Colonic mucosa (tissue), 4 donors: ENCODE measurements around the gene HIGD1B. TPM values are rescaled to one million over a fixed set of nuclear protein-coding genes. Genes with fewer than 3 reads are reported as not detected.
"Not testable (repeated sequence)": the region's sequence is repeated elsewhere in the genome, so short reads cannot be mapped to it uniquely, and the experiment has no call there.

ENCODE experiments used
- DNase-seq: peaks from one replicate; pipeline ENCODE4 v3.0.0-alpha.2; 2020
- H3K27ac ChIP-seq: fragments of 200-600 bp; one replicate; pipeline ENCODE4 v1.8.0; 2021
- H3K27me3 ChIP-seq: fragments of 200-600 bp; one replicate; pipeline ENCODE4 v1.8.0; 2021
- H3K36me3 ChIP-seq: fragments of 200-600 bp; one replicate; pipeline ENCODE4 v1.8.0; 2021
- H3K4me1 ChIP-seq: fragments of 200-600 bp; one replicate; pipeline ENCODE4 v1.8.0; 2021; ENCODE audit warnings: mild to moderate bottlenecking
- H3K4me3 ChIP-seq: fragments of 200-600 bp; one replicate; pipeline ENCODE4 v1.8.0; 2021
- H3K9ac ChIP-seq, 2 donors: one replicate each; pipeline ENCODE4 v1.7.0; 2013; ENCODE audit warnings: control low read depth in 2 of 2, low read depth in 2 of 2, low read length in 2 of 2
- H3K9me3 ChIP-seq: fragments of 200-600 bp; one replicate; pipeline ENCODE4 v1.8.0; 2021
- CTCF ChIP-seq: fragments of 200-600 bp; IDR thresholded peaks from one replicate; pipeline ENCODE4 v1.8.0; 2022; ENCODE audit warnings: antibody characterized with exemption, mild to moderate bottlenecking
- intact Hi-C: fragments of 100-400 bp; cut with DNase I; formaldehyde crosslinking; loops from one replicate; pipeline ENCODE4 v1.14.1; 2022
- total RNA-seq, 2 donors: library from RNA; stranded (reverse); fragmentation: NEBNext Ultra II Directional in 1 of 2; extraction: Animal tissue kit (Norgen Biotek cat#: 25700) in 1 of 2; gene quantifications; one replicate each; pipeline ENCODE4 v1.2.1, GENCODE V29; 2021
- donor health status: healthy.
- donor health status: DM: no; HTN: no; CAD: no.
- donor health status: DM: no; HTN: no; CAD: no.

Gene HIGD1B
- total RNA-seq, 2 donors from 2014 or later: 0.53 TPM; not detected in 1

DNA sequence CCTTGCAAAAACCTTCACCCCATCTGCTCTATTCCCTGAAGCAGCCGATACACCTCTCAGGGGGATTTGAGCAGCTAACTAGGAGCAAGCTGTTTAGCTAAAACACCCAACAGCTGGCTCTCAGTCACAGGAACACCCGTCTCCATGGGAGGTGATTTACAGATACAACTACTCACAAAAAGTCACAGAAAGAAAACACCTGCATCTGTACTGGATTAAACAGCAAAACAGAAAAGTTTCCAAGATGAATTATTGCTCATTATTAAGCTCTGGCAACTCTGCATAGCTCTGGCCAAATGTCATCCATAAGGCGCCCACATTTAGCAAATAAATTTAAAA, 39.9 kb upstream of the HIGD1B start:
- Histone ChIP-seq H3K9me3 (no peaks in the 10 kb centered on the region), H3K27me3 (no peaks in the 10 kb centered on the region), H3K4me3 (no peak overlapping the region), H3K9ac (no peak overlapping the region), H3K4me1 (no peaks in the 10 kb centered on the region), H3K36me3 (no peaks in the 10 kb centered on the region), H3K27ac (no peak overlapping the region)
- intact Hi-C loops: no loop called here
- TF ChIP-seq CTCF: no peak
- DNase-seq: no peak

- no peaks in the 10 kb centered on the region for H3K9me3 ChIP-seq
- no peaks in the 10 kb centered on the region for H3K27me3 ChIP-seq
- intact Hi-C loops: no loop called here
- no peak overlapping the region for H3K4me3 ChIP-seq
- H3K9ac ChIP-seq: no peak overlapping the region
- no peaks in the 10 kb centered on the region for H3K4me1 ChIP-seq
- no peak for DNase-seq
- TF ChIP-seq CTCF: no peak
- no peak overlapping the region for H3K27ac ChIP-seq
- no peaks in the 10 kb centered on the region for H3K36me3 ChIP-seq
Measured at GRCh38 chr17:44808156-44808555, 39.5 kb upstream of the HIGD1B start.

DNA sequence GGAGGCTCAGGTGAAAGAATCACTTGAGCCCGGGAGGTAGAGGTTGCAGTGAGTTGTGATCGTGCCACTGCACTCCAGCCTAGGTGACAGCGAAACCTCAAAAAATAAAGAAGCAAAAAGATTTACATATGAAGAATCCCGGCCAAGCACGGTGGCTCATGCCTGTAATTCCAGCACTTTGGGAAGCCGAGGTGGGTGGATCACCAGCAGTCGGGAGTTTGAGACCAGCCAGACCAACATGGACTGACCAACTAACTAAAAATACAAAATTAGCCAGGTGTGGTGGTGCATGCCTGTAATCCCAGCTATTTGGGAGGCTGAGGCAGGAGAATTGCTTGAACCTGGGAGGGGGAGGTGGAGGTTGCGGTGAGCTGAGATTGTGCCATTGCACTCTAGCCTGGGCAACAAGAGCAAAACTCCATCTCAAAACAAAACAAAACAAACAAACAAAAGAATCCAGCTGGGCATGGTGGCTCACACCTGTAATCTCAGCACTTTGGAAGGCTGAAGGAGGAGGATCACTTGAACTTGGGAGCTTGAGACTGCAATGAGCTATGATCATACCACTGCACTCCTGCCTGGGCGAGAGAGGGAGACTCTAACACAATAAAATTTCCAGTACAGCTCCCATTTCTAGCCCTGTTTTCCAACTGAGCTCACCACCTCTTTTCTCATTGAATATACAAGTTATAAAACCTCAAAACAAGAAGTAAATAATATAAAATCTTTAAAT, 38.9 kb upstream of the HIGD1B start:
- intact Hi-C loops, H3K4me1 ChIP-seq, H3K27me3 ChIP-seq, H3K9me3 ChIP-seq, H3K36me3 ChIP-seq, H3K9ac ChIP-seq, H3K27ac ChIP-seq, DNase-seq, H3K4me3 ChIP-seq: not testable (repeated sequence)

DNA sequence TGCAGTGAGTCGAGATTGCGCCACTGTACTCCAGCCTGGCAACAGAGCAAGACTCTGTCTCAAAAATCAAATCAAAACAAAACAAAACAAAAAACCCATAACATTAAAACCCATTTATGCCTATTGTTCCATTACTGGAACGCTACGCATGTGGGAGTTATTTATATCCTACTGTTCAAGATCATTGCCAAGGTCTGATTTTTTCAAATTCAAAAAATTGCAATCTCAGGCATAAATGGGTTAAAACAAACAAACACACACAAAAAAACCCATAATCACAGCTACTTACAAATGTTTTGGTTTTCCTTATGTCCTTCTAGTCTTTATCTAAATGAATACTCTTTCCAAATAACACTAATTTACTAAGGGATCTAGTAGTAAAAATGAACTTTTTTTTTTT, 35.4 kb upstream of the HIGD1B start:
- H3K4me1 ChIP-seq: no peaks in the 10 kb centered on the region
- no peaks in the 10 kb centered on the region for H3K9me3 ChIP-seq
- H3K4me3 ChIP-seq: no peak overlapping the region
- H3K27me3 ChIP-seq: no peaks in the 10 kb centered on the region
- DNase-seq: no peak
- H3K27ac ChIP-seq: no peak overlapping the region
- intact Hi-C loops: no loop called here
- H3K9ac ChIP-seq: no peak overlapping the region
- H3K36me3 ChIP-seq: no peaks in the 10 kb centered on the region
- no peak for TF ChIP-seq CTCF

GRCh38 chr17:44818508-44818907, 29.2 kb upstream of the HIGD1B start:
- H3K9ac ChIP-seq, H3K27me3 ChIP-seq, intact Hi-C loops, H3K9me3 ChIP-seq, H3K27ac ChIP-seq, H3K36me3 ChIP-seq, DNase-seq, H3K4me1 ChIP-seq, H3K4me3 ChIP-seq: not testable (repeated sequence)

DNA sequence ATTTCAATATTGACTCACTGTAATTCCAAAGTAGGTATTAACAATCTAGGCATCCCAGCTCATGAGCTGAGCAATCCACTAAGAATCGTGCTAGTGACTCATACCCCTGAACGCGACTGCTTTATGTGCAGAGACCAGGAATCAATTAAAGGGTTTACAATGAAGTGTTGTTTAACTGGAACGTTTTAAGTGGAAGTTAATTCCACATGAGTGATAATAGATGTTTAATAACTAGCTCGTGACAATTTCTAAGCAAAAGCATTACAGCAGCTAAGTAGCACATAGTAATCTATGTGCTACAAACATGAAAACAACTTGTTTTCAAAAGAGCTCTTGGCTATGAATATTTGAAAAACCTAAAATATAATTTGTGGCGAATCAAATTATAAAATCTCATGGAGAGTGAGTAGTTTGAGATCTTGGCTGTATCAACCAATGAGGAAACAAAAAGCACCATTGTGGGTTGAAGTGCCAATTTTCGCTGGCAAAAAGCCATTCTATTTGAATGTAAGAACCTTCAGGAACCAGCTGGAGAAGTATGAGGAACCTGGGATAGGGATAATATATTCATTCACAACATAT, 27.0 kb upstream of the HIGD1B start:
- Histone ChIP-seq H3K9me3 (no peaks in the 10 kb centered on the region), H3K36me3 (no peaks in the 10 kb centered on the region)

DNA sequence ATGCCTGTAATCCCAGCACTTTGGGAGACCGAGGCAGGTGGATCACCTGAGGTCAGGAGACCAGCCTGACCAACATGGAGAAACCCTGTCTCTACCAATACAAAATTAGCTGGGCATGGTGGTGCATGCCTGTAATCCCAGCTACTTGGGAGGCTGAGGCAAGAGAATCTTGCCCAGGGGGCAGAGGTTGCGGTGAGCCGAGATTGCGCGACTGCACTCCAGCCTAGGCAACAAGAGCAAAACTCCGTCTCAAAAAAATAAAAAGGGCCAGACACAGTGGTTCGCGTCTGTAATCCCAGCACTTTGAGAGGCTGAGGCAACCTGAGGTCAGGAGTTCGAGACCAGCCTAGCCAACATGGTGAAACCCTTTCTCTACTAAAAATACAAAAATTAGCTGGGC, 22.4 kb upstream of the HIGD1B start:
- H3K4me1 ChIP-seq, intact Hi-C loops, H3K4me3 ChIP-seq, H3K27ac ChIP-seq, H3K9me3 ChIP-seq, H3K9ac ChIP-seq, H3K36me3 ChIP-seq, DNase-seq: not testable (repeated sequence)
- H3K27me3 ChIP-seq: peaks cover 21% of the 10 kb centered on the region

More for the DNA sequence above, 27.0 kb upstream of the HIGD1B start:
- H3K9ac ChIP-seq: no peak overlapping the region
- intact Hi-C loops: no loop called here
- no peaks in the 10 kb centered on the region for H3K4me1 ChIP-seq
- no peaks in the 10 kb centered on the region for H3K27me3 ChIP-seq
- no peak for TF ChIP-seq CTCF
- no peak for DNase-seq
- no peak overlapping the region for H3K27ac ChIP-seq
- no peak overlapping the region for H3K4me3 ChIP-seq
